Cardiac atrium fibroblast (primary cell): ENCODE data around the gene CBR4. TPM values are rescaled to one million over a fixed set of nuclear protein-coding genes. Genes with fewer than 3 reads are reported as not detected.

Experiments used
- total RNA-seq: library from RNA; depleted of rRNA; stranded (reverse); fragments of >200 nt; gene quantifications from 2 replicates; pipeline ENCODE4 v1.2.3, GENCODE V29; 2015

CBR4 gene
- 5.6 and 13.1 TPM in 2 replicates for total RNA-seq

DNA sequence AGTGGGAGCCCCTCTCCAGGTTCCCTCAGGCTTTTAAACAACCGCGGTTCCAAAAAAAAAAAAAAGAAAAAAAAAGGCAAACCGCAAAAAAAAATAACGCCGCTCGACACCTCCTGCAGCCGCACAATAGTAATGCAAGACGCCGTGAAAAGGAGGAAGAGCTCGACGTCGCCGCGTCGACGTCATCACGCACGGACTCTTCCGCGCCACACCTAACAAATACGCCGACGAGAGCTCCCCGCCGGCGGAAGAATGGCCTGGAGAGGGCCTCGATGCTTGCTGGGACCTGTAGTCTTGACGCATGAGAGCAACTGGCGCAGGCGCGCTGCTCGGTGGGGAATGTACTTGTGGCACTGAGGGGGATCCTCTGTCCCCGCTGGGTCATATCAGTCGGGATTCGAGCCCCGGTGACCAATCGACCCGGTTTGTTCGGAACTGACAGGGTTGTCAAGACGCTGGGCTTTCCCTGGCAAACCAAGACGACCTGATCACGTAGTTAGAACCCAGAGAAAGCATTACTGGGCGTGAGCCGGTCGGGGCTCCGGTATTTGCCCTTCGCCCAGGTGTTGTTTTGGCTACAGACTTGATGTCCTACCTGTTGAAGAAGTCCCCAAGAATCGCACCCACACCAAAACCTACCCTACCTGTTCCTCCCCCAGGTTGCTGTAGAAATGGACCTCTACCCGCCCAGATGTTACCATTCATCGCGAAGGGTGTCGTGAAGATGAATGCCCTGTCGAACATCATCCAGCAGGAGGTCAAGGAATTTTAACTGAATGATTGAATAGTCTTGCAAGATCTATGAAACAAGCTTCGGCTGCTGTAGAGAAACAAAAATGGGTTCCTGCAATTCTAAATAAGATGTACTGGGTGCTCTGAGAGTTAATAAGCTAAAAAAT lies at the start of gene CBR4:
CBR4 (minus strand) TSS at position 131 of the 899 bp plus-strand sequence. CDS start 166 bp downstream, outside the sequence.

